HCT116 (cell line): ENCODE results near the gene FCER2.

Experiments
- JUND ChIP-seq: IDR thresholded peaks from 2 replicates; pipeline ENCODE4 v1.6.1; 2012
- POLR2A ChIP-seq: IDR thresholded peaks from 2 replicates; pipeline ENCODE4 v1.7.0; 2011; ENCODE audit warnings: borderline replicate concordance; ENCODE audit not compliant: insufficient read depth, insufficient read length; ENCODE audit errors: extremely low read depth
- POLR2AphosphoS5 ChIP-seq: IDR thresholded peaks from 2 replicates; pipeline ENCODE4 v1.6.1; 2011; ENCODE audit warnings: mild to moderate bottlenecking, low read depth, low read length, moderate library complexity
- TF ChIP-seq, protein P1 (sequence below), 3 experiments: fragments of 200-600 bp in 1 of 3; sonication (generic) in 1 of 3; IDR thresholded peaks in 2 of 3; conservative IDR thresholded peaks in 1 of 3; 2 replicates each; pipeline ENCODE4 v1.5.1; 2012 to 2017; ENCODE audit warnings: low read depth in 2 of 3, low read length in 2 of 3, antibody characterized with exemption in 1 of 3, borderline replicate concordance in 1 of 3, control low read depth in 1 of 3, mild to moderate bottlenecking in 1 of 3, mixed read lengths in 1 of 3, mixed run types in 1 of 3, moderate library complexity in 1 of 3; ENCODE audit not compliant: insufficient read depth in 1 of 3

DNA sequence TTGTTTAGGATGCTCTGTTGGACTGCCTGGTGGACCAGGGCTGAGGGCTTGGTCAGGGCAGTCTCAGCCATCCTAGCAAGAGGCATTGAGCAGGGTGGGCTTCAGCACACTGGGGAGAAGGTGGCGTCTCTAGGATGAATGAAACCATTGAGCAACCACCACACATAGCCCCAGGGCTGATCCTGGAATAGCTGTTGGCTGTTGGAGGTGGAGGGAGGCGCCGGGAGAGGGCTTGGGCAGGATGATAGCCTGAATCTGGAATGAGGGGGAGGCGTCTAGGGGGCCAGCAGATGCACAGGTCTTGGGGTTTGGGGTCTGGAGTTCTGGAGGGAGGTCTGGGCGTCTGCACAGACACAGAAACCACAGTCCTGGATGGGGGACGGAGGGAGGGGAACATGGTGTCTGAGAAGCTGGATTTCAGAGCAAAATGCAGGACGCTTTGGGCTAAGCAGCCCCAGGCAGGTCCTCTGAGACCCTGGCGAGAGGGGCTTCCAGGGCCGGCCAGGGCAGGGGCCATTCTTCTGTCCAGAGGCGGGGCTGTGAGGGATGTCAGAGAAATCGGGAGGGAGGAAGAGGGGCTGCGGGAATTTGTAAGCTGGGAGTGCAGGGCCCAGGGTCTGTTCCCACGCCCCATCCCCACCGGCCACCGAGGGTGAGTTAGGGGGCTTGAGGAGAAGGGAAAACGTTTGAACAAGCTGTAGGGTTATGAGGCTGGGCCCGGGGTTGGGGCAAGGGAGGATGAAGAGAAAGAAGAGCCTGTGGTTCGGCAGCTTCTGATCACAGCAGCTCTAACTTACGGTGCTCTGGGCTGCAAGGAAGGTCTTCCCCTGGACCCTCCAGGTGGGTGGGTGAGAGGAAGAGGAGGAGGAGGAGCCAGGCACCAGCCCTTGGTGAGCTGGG, 16.1 kb downstream of the FCER2 start:
- TF ChIP-seq, protein P1, sequence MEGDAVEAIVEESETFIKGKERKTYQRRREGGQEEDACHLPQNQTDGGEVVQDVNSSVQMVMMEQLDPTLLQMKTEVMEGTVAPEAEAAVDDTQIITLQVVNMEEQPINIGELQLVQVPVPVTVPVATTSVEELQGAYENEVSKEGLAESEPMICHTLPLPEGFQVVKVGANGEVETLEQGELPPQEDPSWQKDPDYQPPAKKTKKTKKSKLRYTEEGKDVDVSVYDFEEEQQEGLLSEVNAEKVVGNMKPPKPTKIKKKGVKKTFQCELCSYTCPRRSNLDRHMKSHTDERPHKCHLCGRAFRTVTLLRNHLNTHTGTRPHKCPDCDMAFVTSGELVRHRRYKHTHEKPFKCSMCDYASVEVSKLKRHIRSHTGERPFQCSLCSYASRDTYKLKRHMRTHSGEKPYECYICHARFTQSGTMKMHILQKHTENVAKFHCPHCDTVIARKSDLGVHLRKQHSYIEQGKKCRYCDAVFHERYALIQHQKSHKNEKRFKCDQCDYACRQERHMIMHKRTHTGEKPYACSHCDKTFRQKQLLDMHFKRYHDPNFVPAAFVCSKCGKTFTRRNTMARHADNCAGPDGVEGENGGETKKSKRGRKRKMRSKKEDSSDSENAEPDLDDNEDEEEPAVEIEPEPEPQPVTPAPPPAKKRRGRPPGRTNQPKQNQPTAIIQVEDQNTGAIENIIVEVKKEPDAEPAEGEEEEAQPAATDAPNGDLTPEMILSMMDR (IDR thresholded peaks at IDR 0.05 in 2 of 3, conservative IDR thresholded peaks at IDR 0.05 in 1 of 3; ENCODE audit: borderline replicate concordance in 1 of 3, insufficient read depth in 1 of 3, low read depth in 2 of 3, low read length in 2 of 3), result no peak
- TF ChIP-seq POLR2AphosphoS5, result no peak; the same call in none of the 2 replicates
- no peak for TF ChIP-seq JUND
- no peak for TF ChIP-seq POLR2A
